GM20000 (cell line): ENCODE data around the gene SNX25.
"Not testable (repeated sequence)": the region's sequence is repeated elsewhere in the genome, so short reads cannot be mapped to it uniquely, and the experiment has no call there.

Source experiments
- DNase-seq: peaks from one replicate; pipeline ENCODE4 v3.0.0; 2012; ENCODE audit warnings: low spot score
- CTCF ChIP-seq: IDR thresholded peaks from 2 replicates; pipeline ENCODE4 v1.5.1; 2012; ENCODE audit warnings: mild to moderate bottlenecking, control low read depth; ENCODE audit errors: extremely low read depth, missing control alignments

The SNX25 gene

GRCh38 chr4:185257086-185257485 is 47.7 kb downstream of the SNX25 start:
- TF ChIP-seq CTCF: no peak
- DNase-seq: no peak

GRCh38 chr4:185257694-185258093 is 48.3 kb downstream of the SNX25 start:
- DNase-seq: no peak
- TF ChIP-seq CTCF: no peak

DNA sequence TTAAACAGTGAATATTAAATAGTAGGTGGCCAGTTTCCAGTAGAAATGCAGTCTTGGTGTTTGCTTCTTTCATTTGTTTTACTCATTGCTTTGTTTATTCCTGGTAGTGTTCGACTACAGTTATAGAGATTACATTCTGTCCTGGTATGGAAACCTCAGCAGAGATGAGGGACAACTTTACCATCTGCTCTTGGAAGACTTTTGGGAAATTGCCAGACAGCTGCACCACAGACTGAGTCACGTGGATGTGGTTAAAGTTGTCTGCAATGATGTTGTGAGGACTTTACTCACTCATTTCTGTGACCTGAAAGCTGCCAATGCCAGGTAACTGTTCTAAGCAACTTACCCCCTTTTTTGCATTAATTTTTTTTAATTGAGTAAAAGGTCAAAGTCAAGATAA is 49.3 kb downstream of the SNX25 start:
- not testable (repeated sequence) for DNase-seq

DNA sequence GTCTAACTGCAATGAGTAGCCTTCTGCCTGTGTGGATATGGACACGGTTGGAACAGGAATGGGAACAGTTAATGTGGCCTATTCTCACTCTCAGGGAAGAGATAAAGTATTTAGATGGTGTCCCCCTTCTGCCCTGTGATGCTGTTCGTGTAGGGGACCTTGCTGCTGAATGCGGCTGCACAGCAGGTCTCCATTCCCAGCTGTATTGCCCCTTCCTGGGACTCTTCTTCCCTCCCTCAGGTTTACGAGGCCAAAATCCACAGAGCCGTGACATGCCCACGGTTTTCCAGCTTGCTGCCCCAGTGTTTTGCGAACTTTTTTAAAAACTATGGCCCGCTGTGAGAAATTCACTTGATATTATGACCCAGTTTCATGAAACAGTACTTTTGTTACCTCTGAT is 50.3 kb downstream of the SNX25 start:
- no peak for DNase-seq
- no peak for TF ChIP-seq CTCF

DNA sequence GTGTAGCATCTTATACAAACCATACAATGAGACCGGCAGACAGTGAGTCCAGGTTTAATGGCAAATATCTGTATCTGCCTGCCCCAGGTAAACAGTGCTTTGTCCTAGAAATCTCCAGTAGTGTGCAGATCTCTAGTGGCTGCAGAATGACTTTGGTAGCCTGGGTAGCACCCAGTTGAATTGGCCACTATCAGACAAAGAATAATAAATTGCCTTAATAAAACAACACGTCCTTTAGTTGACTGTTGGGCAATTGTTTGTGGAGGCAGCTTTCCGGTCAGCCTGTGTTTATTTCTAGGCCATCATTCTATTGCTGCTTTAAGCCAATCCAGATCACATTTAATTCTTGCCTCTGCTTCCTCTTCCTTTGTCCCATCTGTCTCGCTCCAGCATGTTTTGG is 52.5 kb downstream of the SNX25 start:
- no peak for DNase-seq
- TF ChIP-seq CTCF: no peak

- DNase-seq: no peak
- no peak for TF ChIP-seq CTCF
Observed at GRCh38 chr4:185263419-185263818, 54.0 kb downstream of the SNX25 start.

DNA sequence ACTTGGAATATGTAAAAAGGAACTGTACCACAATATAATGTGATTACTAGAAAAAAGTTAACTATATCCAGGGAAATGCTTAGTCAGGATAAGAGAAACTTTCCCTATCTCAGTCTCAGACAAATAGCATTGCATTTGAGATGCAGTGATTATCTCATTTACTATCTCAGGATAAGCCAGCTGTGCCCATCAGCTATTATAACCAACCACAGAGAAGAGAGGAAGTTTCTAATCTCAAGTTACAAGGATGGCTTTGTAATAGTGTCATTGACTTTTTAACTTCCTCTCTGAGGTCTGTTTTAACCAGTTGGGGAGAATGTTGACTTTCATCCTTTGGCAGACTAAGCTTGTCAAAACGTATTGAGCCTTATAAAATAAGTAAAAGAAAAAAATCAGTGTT is 56.5 kb downstream of the SNX25 start:
- no peak for DNase-seq
- no peak for TF ChIP-seq CTCF

DNA sequence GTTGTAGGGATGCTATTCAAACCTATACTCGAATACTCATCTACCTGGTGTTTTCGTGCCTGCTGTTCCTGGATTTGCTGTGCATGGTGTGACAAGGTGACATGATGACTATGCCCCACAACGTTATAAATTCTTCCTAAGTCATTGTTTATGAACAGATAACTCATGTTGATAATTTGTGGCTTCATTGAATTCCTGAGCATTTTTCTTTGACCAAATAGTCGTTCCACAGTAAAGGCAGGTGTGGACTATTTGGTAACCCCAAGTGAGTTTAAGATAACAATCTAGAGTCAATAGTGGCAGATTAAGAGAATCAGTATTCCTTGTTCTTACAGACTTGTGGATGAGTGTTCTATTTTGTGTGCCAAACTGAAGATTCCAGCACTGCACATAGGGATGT is 59.9 kb downstream of the SNX25 start:
- TF ChIP-seq CTCF: no peak
- no peak for DNase-seq
